ENCODE measurements around the gene CEACAM1.
"Not testable (repeated sequence)": the region's sequence is repeated elsewhere in the genome, so short reads cannot be mapped to it uniquely, and the experiment has no call there.

Gene CEACAM1

GRCh38 chr19:42547929-42548328 is 19.6 kb upstream of the CEACAM1 start:
- DNase-seq: no peak

DNA sequence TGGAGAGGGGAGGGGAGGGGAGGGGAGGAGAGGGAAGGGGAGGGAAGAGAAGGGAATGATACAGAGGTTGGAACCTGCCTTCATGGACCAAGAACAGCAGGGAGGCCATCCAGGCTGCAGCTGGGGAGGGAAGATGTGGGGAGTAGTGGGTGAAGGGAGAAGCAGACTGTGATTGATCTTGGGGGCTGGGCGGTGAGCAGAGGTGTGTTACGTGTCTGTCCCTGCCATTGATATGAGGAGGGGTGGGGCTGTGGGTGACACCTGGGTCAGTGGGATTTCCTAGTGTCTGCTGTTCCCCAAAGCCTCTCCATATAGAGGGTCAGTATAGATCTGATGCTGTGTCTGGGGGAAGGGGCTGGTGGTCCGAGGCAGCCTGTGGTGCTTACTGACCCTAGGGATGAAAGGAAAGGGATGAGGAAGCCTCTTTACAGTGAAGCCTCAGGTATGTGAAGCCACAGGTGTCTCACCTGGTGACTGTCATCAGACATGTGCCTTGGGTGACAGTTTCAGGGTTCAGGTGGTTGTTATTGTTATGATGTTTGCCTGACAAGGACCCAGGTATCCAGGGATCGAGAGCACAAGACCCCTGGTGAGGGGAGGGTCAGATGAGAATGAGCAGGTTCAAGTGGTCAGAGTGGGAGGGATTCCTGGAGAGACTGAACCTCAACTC is 18.7 kb upstream of the CEACAM1 start:
- DNase-seq: no peak

DNA sequence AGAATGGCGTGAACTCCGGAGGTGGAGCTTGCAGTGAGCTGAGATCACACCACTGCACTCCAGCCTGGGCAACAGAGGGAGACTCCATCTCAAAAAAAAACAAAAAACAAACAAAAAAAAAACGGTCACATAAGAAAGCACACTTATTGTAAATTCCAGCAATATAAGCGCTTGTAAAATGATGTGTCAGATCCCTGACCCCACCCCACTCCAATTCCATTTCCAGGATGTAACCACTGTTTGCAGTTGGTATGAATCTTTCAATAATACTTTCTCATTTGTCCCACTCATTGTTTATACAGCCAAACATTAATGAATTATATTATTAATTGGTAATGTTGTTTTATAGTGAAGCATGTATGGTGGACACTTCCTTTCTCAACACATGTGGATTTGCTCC is 15.9 kb upstream of the CEACAM1 start:
- no peak for DNase-seq

- no peak for DNase-seq
Observed at GRCh38 chr19:42542791-42543190, 14.5 kb upstream of the CEACAM1 start.

DNA sequence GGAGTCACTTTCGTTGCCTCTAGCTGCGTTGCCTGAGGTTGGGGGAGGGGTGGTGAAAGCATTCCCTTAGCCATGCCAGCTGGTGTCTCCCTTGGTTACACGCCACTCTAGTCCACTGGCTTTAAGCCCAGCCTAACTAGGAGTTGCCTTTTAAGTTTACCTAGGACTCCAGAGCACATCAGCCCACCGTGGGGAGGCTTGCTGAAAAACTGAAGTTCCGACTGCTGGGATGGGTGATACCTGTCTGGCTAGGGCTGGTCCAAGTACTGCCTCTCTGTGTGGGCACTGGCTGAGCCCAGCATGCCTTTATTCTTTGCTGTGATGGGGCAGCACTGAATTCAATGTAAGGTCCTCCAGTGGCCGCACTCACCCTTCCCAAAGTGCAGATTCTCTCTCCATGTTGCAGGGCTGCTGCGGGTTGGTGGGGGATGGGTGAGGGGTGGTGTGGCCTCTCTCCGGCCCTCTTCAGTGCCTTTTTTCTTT is 11.8 kb upstream of the CEACAM1 start:
- DNase-seq: peak; percentile 48

DNA sequence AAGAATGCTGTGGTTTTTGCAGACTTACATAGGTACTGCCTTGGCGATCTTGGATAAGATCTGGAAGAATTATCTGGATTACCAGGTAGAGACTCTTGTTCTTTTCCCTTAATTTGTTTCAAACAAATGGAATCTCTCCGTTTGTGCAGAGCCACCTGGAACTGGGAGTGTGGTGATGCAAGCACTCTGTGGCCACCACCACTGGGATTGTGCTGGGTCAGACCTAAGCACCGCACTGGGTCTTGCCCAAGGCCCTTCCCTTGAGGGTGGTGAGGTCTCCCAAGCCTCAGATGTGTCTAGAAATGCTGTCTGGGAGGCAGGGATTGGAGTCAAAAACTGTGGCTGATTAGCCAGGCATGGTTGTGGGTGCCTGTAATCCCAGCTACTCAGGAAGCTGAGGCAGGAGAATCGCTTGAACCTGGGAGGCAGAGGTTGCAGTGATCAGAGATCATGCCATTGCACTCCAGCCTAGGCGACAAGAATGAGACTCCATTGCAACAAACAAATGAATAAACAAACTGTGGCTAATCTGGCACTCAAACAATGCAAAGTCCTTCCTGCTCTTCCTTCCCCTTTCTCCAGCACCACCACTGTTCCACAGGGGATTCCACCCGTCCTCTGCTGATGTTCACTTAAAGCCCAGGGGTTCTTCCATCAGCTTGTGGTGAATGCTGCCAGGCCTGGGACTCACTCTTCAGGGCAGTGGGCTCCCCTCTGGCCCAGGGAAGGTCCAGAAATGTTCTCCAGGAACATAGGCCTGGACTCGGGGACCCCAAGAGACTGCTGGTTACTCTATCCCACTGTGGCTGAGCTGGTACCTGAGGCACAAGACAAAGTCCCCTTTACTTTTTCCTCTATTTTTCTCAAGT is 10.8 kb upstream of the CEACAM1 start:
- DNase-seq: peak; percentile 30

GRCh38 chr19:42535276-42535675 is 7.0 kb upstream of the CEACAM1 start:
- DNase-seq: not testable (repeated sequence)

- DNase-seq: no peak
Observed at GRCh38 chr19:42534391-42534790, 6.1 kb upstream of the CEACAM1 start.

- no peak for DNase-seq
Observed at GRCh38 chr19:42532891-42533290, 4.6 kb upstream of the CEACAM1 start.

DNA sequence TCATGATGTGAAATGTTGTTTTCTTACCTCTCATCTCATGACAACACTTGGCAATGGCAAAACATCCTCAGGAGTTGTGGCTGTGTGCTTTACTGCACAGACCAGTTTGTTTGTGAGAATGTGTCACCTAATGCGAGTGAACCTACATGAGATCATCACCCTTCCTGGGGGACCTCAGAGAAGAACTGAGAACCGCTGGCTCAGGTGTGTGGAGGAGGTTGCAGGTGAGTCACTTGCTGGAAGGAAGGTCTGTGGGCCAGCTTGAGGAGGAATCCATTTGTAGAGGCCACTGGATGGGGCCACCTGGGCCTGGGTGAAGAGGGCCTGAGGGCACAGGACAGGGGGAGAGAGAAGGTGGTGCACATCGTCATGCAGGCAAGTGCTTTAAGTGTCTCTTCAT is 3.0 kb upstream of the CEACAM1 start:
- no peak for DNase-seq

GRCh38 chr19:42529248-42529764 is 1.0 kb upstream of the CEACAM1 start:
- DNase-seq: peak; percentile 88

- no peak for DNase-seq
Observed at GRCh38 chr19:42524943-42525342, 3.3 kb downstream of the CEACAM1 start.

DNA sequence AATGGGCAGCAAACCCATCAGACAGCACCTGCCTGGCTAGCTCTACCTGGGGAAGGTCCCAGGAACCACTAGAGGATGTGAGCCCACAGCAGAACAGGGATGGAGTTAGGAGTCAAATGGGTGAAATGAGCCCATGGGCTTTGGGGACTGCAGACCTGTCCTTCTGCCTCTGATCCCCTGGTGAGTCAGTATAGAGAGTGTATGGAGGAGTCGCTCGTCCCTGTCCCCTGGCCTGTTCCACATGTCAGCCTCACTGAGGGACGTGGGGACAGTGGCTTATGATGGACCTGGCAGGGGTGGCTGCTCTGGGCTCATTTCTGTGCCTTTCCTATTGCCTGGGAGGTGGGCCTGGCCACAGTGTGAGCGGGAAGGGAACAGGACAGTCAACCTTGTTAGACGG is 4.0 kb downstream of the CEACAM1 start:
- no peak for DNase-seq

GRCh38 chr19:42522262-42522661 is 6.0 kb downstream of the CEACAM1 start:
- not testable (repeated sequence) for DNase-seq

GRCh38 chr19:42521346-42522030 is 6.8 kb downstream of the CEACAM1 start:
- DNase-seq: no peak

GRCh38 chr19:42519108-42519507 is 9.2 kb downstream of the CEACAM1 start:
- DNase-seq: no peak

DNA sequence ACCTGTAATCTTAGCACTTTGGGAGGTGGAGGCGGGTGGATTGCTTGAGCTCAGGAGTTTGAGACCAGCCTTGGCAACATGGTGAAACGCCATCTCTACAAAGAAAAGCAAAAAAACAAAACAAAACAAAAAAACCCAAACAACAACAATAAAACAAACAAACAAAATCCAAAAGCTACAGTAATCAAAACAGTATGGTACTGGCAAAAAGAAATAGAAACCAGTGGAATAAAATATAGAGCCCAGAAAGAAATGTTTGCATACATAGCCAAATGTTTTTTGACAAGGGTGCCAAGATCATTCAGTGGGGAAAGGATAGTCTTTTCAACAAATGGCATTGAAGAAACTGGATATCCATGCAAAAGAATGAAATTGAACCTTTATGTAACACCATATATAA is 11.5 kb downstream of the CEACAM1 start:
- no peak for DNase-seq

- DNase-seq: no peak
Observed at GRCh38 chr19:42515241-42515832, 12.9 kb downstream of the CEACAM1 start.

- no peak for DNase-seq
Observed at GRCh38 chr19:42514449-42514848, 13.8 kb downstream of the CEACAM1 start.

GRCh38 chr19:42512743-42513304 is 15.5 kb downstream of the CEACAM1 start:
- no peak for DNase-seq

- no peak for DNase-seq
Observed at GRCh38 chr19:42512130-42512636, 16.1 kb downstream of the CEACAM1 start.

DNA sequence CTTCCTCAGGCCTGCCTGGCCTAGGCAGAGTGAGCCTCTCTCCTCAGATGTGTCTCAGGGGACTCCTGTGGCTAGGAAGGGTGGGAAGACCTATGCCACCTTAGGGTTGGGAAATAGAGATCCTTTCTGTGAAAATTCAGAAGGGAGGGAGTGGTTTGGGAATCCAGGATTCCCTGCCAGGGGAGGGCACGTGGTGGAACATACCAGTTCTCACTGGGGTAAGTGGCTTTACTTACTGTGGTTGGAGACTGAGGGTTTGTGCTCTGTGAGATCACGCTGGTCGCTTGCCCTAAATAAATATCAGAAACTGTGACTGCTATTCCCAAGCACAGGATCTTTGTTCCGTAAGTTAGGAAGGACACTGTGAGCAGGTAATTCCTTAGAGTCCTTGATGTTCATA is 16.9 kb downstream of the CEACAM1 start:
- DNase-seq: no peak
